Astrocyte (in vitro differentiated cells and primary cell): ENCODE measurements around the gene ZMIZ1. TPM values are rescaled to one million over a fixed set of nuclear protein-coding genes. Genes with fewer than 3 reads are reported as not detected.

Experiments
- DNase-seq: peaks from one replicate; pipeline ENCODE4 v3.0.0-alpha.2; 2010; ENCODE audit warnings: low read depth
- FAIRE-seq: peaks from 2 replicates; lab custom pipeline; 2011; peaks lifted over from hg19 to GRCh38; lab: Jason Lieb, UNC
- H2AFZ ChIP-seq: 2 replicates; pipeline ENCODE4 v1.6.0; 2012; ENCODE audit warnings: low read depth, low read length, inconsistent platforms
- H3K27ac ChIP-seq: 2 replicates; pipeline ENCODE4 v1.5.1; 2011; ENCODE audit warnings: low read depth, low read length, inconsistent platforms
- H3K27me3 ChIP-seq: 2 replicates; pipeline ENCODE4 v1.6.0; 2011; ENCODE audit warnings: low read length, inconsistent platforms; ENCODE audit not compliant: insufficient read depth
- H3K36me3 ChIP-seq: 2 replicates; pipeline ENCODE4 v1.5.1; 2011; ENCODE audit warnings: low read length, inconsistent platforms; ENCODE audit not compliant: insufficient read depth
- H3K4me1 ChIP-seq: 2 replicates; pipeline ENCODE4 v1.5.1; 2011; ENCODE audit warnings: low read length, inconsistent platforms; ENCODE audit not compliant: insufficient read depth
- H3K4me2 ChIP-seq: 2 replicates; pipeline ENCODE4 v1.6.0; 2012; ENCODE audit warnings: low read length, inconsistent platforms
- H3K4me3 ChIP-seq: 2 replicates; pipeline ENCODE4 v1.5.1; 2011; ENCODE audit warnings: low read depth, mild to moderate bottlenecking, low read length, inconsistent platforms; ENCODE audit not compliant: insufficient read depth
- H3K79me2 ChIP-seq: 2 replicates; pipeline ENCODE4 v1.6.0; 2012; ENCODE audit warnings: mild to moderate bottlenecking, low read length, inconsistent platforms; ENCODE audit not compliant: insufficient read depth
- H3K9ac ChIP-seq: 2 replicates; pipeline ENCODE4 v1.6.0; 2012; ENCODE audit warnings: mild to moderate bottlenecking, low read length, inconsistent platforms
- H3K9me3 ChIP-seq: 2 replicates; pipeline ENCODE4 v1.5.1; 2012; ENCODE audit warnings: low read depth, mild to moderate bottlenecking, low read length, inconsistent platforms; ENCODE audit not compliant: insufficient read depth
- H4K20me1 ChIP-seq: 2 replicates; pipeline ENCODE4 v1.6.0; 2012; ENCODE audit warnings: low read length, inconsistent platforms; ENCODE audit not compliant: insufficient read depth
- H3K27ac Mint-ChIP-seq: one replicate; pipeline ENCODE4 v1.8.0; 2021; ENCODE audit warnings: mild to moderate bottlenecking, mixed read lengths; ENCODE audit not compliant: unreplicated experiment
- H3K27me3 Mint-ChIP-seq: one replicate; pipeline ENCODE4 v1.8.0; 2021; ENCODE audit warnings: low read depth, mixed read lengths; ENCODE audit not compliant: unreplicated experiment
- H3K36me3 Mint-ChIP-seq: one replicate; pipeline ENCODE4 v1.8.0; 2021; ENCODE audit warnings: low read depth, mixed read lengths; ENCODE audit not compliant: unreplicated experiment
- H3K4me1 Mint-ChIP-seq: one replicate; pipeline ENCODE4 v1.8.0; 2021; ENCODE audit warnings: low read depth, mixed read lengths; ENCODE audit not compliant: unreplicated experiment
- H3K4me3 Mint-ChIP-seq: one replicate; pipeline ENCODE4 v1.8.0; 2021; ENCODE audit warnings: mild to moderate bottlenecking, moderate library complexity, mixed read lengths; ENCODE audit not compliant: unreplicated experiment
- H3K9me3 Mint-ChIP-seq: one replicate; pipeline ENCODE4 v1.8.0; 2021; ENCODE audit warnings: mild to moderate bottlenecking, mixed read lengths; ENCODE audit not compliant: unreplicated experiment
- CTCF ChIP-seq: IDR thresholded peaks from 2 replicates; pipeline ENCODE4 v1.5.1; 2011; ENCODE audit warnings: low read depth, mild to moderate bottlenecking, inconsistent platforms, low read length, moderate library complexity; ENCODE audit not compliant: insufficient read depth
- EZH2 ChIP-seq: IDR thresholded peaks from 2 replicates; pipeline ENCODE4 v1.6.1; 2012; ENCODE audit warnings: mild to moderate bottlenecking, low read length, inconsistent platforms; ENCODE audit not compliant: insufficient read depth
- total RNA-seq: library from RNA; stranded (reverse); gene quantifications from 2 replicates; pipeline ENCODE4 v1.2.1, GENCODE V29; 2021

ZMIZ1 gene
- total RNA-seq, 1 donor from 2014 or later, result 45.5 TPM

GRCh38 chr10:79253704-79254103, 184.9 kb downstream of the ZMIZ1 start:
- no peaks in the 10 kb centered on the region for H3K9me3 Mint-ChIP-seq
- peaks cover 19% of the 10 kb centered on the region for H3K36me3 Mint-ChIP-seq
- Histone ChIP-seq H4K20me1 (peaks cover 100% of the 10 kb centered on the region), H2AFZ (no peak overlapping the region), H3K9me3 (no peaks in the 10 kb centered on the region), H3K79me2 (peaks cover 92% of the 10 kb centered on the region), H3K4me3 (no peak overlapping the region), H3K4me1 (peaks cover 3% of the 10 kb centered on the region), H3K27me3 (no peaks in the 10 kb centered on the region), H3K27ac (no peak overlapping the region), H3K36me3 (peaks cover 4% of the 10 kb centered on the region), H3K4me2 (no peak overlapping the region), H3K9ac (no peak overlapping the region)
- no peak for TF ChIP-seq CTCF
- no peak for TF ChIP-seq EZH2
- no peak overlapping the region for H3K27ac Mint-ChIP-seq
- no peak overlapping the region for H3K4me3 Mint-ChIP-seq
- H3K4me1 Mint-ChIP-seq, result no peaks in the 10 kb centered on the region
- FAIRE-seq, result no peak
- no peaks in the 10 kb centered on the region for H3K27me3 Mint-ChIP-seq
- no peak for DNase-seq

GRCh38 chr10:79254333-79255006, 185.7 kb downstream of the ZMIZ1 start:
- no peak for FAIRE-seq

More at GRCh38 chr10:79254333-79255006, 185.7 kb downstream of the ZMIZ1 start:
- Histone ChIP-seq H3K36me3 (peaks cover 4% of the 10 kb centered on the region), H3K27me3 (no peaks in the 10 kb centered on the region), H3K9ac (no peak overlapping the region), H3K4me3 (no peak overlapping the region), H2AFZ (no peak overlapping the region), H4K20me1 (peaks cover 100% of the 10 kb centered on the region), H3K9me3 (no peaks in the 10 kb centered on the region), H3K4me2 (no peak overlapping the region), H3K4me1 (no peaks in the 10 kb centered on the region), H3K79me2 (peaks cover 90% of the 10 kb centered on the region), H3K27ac (no peak overlapping the region)
- no peak for TF ChIP-seq CTCF
- no peak for TF ChIP-seq EZH2
- H3K9me3 Mint-ChIP-seq, result no peaks in the 10 kb centered on the region
- H3K4me1 Mint-ChIP-seq, result no peaks in the 10 kb centered on the region
- DNase-seq, result no peak
- peaks cover 22% of the 10 kb centered on the region for H3K36me3 Mint-ChIP-seq
- no peaks in the 10 kb centered on the region for H3K27me3 Mint-ChIP-seq
- no peak overlapping the region for H3K4me3 Mint-ChIP-seq
- no peak overlapping the region for H3K27ac Mint-ChIP-seq
